AG04450 (cell line): ENCODE results near the gene MEF2C. TPM values are rescaled to one million over a fixed set of nuclear protein-coding genes. Genes with fewer than 3 reads are reported as not detected.

Experiments
- CTCF ChIA-PET: fragments of 300-600, 350-600 bp; formaldehyde crosslinking; extraction: SDS; loops from one replicate; lab custom pipeline; 2022; ENCODE audit warnings: antibody characterized with exemption, inconsistent platforms; lab: Charles Lee
- POLR2A ChIA-PET: fragments of 350-600 bp; formaldehyde crosslinking; extraction: SDS; loops from one replicate; lab custom pipeline; 2021; ENCODE audit warnings: antibody characterized with exemption, inconsistent platforms; lab: Yijun Ruan, JAX
- DNase-seq: peaks from one replicate; pipeline ENCODE4 v3.0.0-alpha.2; 2011; ENCODE audit warnings: low read depth, low spot score
- H3K27ac ChIP-seq: one replicate; pipeline ENCODE4 v1.5.1; 2012; ENCODE audit warnings: low read depth, low read length, control low read depth
- H3K27me3 ChIP-seq: one replicate; pipeline ENCODE4 v1.6.0; 2012; ENCODE audit warnings: low read length; ENCODE audit not compliant: control insufficient read depth, insufficient read depth
- H3K4me3 ChIP-seq: 2 replicates; pipeline ENCODE4 v1.5.1; 2011; ENCODE audit warnings: mild to moderate bottlenecking, low read depth, low read length, control low read depth
- H3K9me3 ChIP-seq: 2 replicates; pipeline ENCODE4 v1.5.1; 2012; ENCODE audit warnings: low read length; ENCODE audit not compliant: control insufficient read depth, insufficient read depth
- CTCF ChIP-seq: IDR thresholded peaks from 2 replicates; pipeline ENCODE4 v1.5.1; 2011; ENCODE audit warnings: low read depth, low read length, control low read depth, inconsistent platforms
- polyA plus RNA-seq: library from polyadenylated mRNA; depleted of rRNA; stranded (reverse); fragments of >200 nt; gene quantifications from 2 replicates; pipeline ENCODE4 v1.2.3, GENCODE V29; 2011

The MEF2C gene
- polyA plus RNA-seq, 1 experiment = 3.9 TPM

- no peak for TF ChIP-seq CTCF
- no peaks in the 10 kb centered on the region for H3K9me3 ChIP-seq
- no peak for DNase-seq
- ChIA-PET POLR2A (no interaction called here), CTCF (interaction anchor here (0.6 kb wide), 1 partner anchor 10 kb away, joined by 3 read pairs; no protein-coding TSS in a partner anchor)
- H3K27ac ChIP-seq = no peak overlapping the region
- H3K27me3 ChIP-seq = no peaks in the 10 kb centered on the region
- H3K4me3 ChIP-seq = no peak overlapping the region
Measured at GRCh38 chr5:88792144-88792840, 90.7 kb downstream of the MEF2C start.

DNA sequence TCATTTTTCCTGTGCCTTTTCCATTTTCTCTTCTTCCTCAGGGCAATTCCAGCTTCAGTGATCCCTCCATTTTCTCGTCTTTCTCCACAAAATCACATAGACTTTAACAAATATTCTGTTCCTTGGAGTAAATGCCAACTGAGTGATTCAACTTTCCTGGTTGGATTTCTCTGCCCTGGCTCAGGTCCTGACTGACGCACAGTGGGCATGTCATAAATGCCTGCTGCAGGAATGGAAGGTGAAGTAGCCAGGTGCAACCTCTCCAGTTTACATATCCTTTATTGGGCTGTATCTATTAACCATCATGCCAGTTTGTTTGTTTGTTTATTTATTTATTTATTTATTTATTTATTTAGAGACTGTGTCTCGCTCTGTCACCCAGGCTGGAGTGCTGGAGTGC is 95.1 kb downstream of the MEF2C start:
- no peak for DNase-seq

DNA sequence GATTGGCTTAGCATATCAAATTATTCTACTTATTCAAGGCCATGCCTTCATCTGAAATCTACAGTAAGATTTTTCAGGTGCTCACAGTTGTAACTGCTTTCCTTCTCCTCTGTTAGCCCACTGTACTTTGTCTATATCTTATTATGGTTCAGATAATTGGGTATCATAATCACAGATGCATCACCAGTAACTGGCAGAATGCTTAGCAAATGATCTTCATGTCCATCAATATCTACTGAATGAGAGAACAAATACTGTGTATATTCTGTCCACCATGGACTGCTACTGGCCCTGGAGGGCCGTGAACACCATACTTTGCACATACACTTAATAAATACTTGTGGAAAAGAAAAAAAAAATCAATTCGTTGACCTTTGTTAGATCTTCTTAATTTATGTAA is 96.2 kb downstream of the MEF2C start:
- H3K27ac ChIP-seq = no peak overlapping the region
- no peaks in the 10 kb centered on the region for H3K9me3 ChIP-seq
- CTCF ChIA-PET = interaction anchor here (0.9 kb wide), 1 partner anchor 59 kb away, joined by 3 read pairs; no protein-coding TSS in a partner anchor
- no peaks in the 10 kb centered on the region for H3K27me3 ChIP-seq
- H3K4me3 ChIP-seq = no peak overlapping the region
- POLR2A ChIA-PET = interaction anchor here (0.6 kb wide), 1 partner anchor 39 kb away, joined by 6 read pairs; no protein-coding TSS in a partner anchor
- no peak for DNase-seq
- TF ChIP-seq CTCF = no peak

More for the DNA sequence above, 95.1 kb downstream of the MEF2C start:
- TF ChIP-seq CTCF = no peak
- H3K27me3 ChIP-seq = no peaks in the 10 kb centered on the region
- H3K9me3 ChIP-seq = no peaks in the 10 kb centered on the region
- H3K4me3 ChIP-seq = no peak overlapping the region
- H3K27ac ChIP-seq = no peak overlapping the region
- ChIA-PET CTCF (interaction anchor here (0.7 to 0.9 kb wide), 2 partner anchors 59 to 60 kb away, joined by 3 read pairs; no protein-coding TSS in a partner anchor), POLR2A (no interaction called here)

DNA sequence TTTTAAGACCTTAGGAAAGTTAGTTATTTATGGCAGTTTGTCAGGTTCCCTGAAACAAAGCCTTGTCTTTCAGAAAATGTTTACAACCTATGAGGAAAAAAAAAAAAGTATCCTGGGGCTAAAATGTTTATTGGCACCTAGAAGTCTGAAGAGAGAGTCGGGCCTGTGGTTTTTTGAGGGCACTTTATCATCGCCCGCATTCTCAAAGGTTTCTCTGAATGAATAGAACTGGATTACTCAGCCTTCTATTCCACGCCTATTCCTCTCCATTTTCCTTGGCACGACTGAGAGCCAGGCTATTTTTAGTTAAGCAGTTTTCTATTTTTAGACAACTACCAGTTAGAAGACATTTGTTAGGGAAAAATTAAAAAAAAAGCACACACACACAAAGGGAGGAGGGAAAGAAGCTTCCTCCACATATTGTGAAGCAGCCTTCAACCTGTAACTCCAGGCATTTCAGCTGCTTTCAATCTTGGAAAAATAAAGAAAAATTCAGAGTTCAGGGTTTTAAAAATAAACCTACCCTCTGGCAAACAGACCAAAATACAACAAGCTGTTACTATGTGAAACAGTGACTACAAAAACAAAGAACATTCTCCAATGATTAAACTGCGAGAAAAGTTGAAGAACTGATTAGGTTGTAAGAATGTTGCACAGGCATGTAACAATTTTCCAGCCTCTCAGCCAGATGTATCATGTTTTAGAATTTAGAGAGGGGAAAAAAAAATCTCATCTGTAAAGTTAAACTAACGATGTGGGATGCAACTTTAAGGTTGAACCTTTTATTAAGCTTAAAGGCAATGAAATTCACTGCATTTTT is 97.0 kb downstream of the MEF2C start:
- ChIA-PET POLR2A (interaction anchor here (0.6 kb wide), 1 partner anchor 39 kb away, joined by 6 read pairs; no protein-coding TSS in a partner anchor), CTCF (no interaction called here)
- no peaks in the 10 kb centered on the region for H3K27me3 ChIP-seq
- H3K9me3 ChIP-seq = no peaks in the 10 kb centered on the region
- DNase-seq = peak; percentile 55
- H3K27ac ChIP-seq = peak overlapping the region; percentile 66
- TF ChIP-seq CTCF = no peak
- H3K4me3 ChIP-seq = peak overlapping the region; percentile 1; the same call in 1 of the 2 replicates

DNA sequence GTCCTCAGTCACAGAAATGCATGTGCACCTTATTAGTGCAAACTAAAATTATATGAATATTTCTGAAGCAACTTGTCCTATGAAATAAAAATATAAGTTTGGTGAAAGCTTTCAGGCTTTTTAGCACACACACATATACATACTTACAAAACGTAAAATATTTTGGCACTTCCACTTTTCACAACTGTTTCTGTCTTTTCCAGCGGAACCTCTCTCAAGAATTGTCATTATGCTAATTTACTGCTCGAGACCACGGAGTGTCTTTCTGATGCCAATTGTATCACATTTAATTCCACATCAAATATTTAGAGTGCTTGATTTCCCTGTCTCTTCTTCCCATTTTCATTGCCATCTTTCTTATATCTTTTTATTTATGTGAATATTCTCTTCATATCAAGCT is 100.4 kb downstream of the MEF2C start:
- Histone ChIP-seq H3K27ac (no peak overlapping the region), H3K4me3 (no peak overlapping the region), H3K27me3 (no peaks in the 10 kb centered on the region), H3K9me3 (no peaks in the 10 kb centered on the region)
- TF ChIP-seq CTCF = no peak
- ChIA-PET CTCF (no interaction called here), POLR2A (no interaction called here)
- DNase-seq = no peak
